IPS-11a (cell line): ENCODE results near the gene MOBP.
"Not testable (repeated sequence)": the region's sequence is repeated elsewhere in the genome, so short reads cannot be mapped to it uniquely, and the experiment has no call there.

ENCODE experiments used
- H3K4me3 ChIP-seq: one replicate; pipeline ENCODE4 v1.5.1; 2013; ENCODE audit warnings: low read depth, low read length, control low read depth

MOBP gene

GRCh38 chr3:39448506-39449233 lies 18.8 kb upstream of the MOBP start:
- H3K4me3 ChIP-seq = no peak overlapping the region

GRCh38 chr3:39449796-39450195 lies 17.7 kb upstream of the MOBP start:
- no peak overlapping the region for H3K4me3 ChIP-seq

GRCh38 chr3:39453134-39453533 lies 14.3 kb upstream of the MOBP start:
- no peak overlapping the region for H3K4me3 ChIP-seq

- not testable (repeated sequence) for H3K4me3 ChIP-seq
Observed at GRCh38 chr3:39453872-39454271, 13.6 kb upstream of the MOBP start.

GRCh38 chr3:39454591-39455217 lies 12.8 kb upstream of the MOBP start:
- H3K4me3 ChIP-seq = no peak overlapping the region

GRCh38 chr3:39456159-39456558 lies 11.3 kb upstream of the MOBP start:
- H3K4me3 ChIP-seq = no peak overlapping the region

GRCh38 chr3:39457361-39457760 lies 10.1 kb upstream of the MOBP start:
- H3K4me3 ChIP-seq = no peak overlapping the region

GRCh38 chr3:39458579-39458978 lies 8.9 kb upstream of the MOBP start:
- not testable (repeated sequence) for H3K4me3 ChIP-seq

- H3K4me3 ChIP-seq = no peak overlapping the region
Observed at GRCh38 chr3:39460677-39461076, 6.8 kb upstream of the MOBP start.

- no peak overlapping the region for H3K4me3 ChIP-seq
Observed at GRCh38 chr3:39463269-39463668, 4.2 kb upstream of the MOBP start.

GRCh38 chr3:39466988-39467387 lies 492 bp upstream of the MOBP start:
- no peak overlapping the region for H3K4me3 ChIP-seq

GRCh38 chr3:39468108-39468436 lies 592 bp downstream of the MOBP start:
- H3K4me3 ChIP-seq = no peak overlapping the region

- H3K4me3 ChIP-seq = no peak overlapping the region
Observed at GRCh38 chr3:39469258-39469657, 1.8 kb downstream of the MOBP start.

- H3K4me3 ChIP-seq = no peak overlapping the region
Observed at GRCh38 chr3:39469945-39470344, 2.5 kb downstream of the MOBP start.

- H3K4me3 ChIP-seq = no peak overlapping the region
Observed at GRCh38 chr3:39471652-39472051, 4.2 kb downstream of the MOBP start.

GRCh38 chr3:39473452-39474125 lies 6.1 kb downstream of the MOBP start:
- H3K4me3 ChIP-seq = no peak overlapping the region

- no peak overlapping the region for H3K4me3 ChIP-seq
Observed at GRCh38 chr3:39474126-39474515, 6.6 kb downstream of the MOBP start.

- no peak overlapping the region for H3K4me3 ChIP-seq
Observed at GRCh38 chr3:39476783-39477182, 9.3 kb downstream of the MOBP start.

GRCh38 chr3:39478226-39478625 lies 10.7 kb downstream of the MOBP start:
- H3K4me3 ChIP-seq = no peak overlapping the region

- no peak overlapping the region for H3K4me3 ChIP-seq
Observed at GRCh38 chr3:39479701-39480414, 12.4 kb downstream of the MOBP start.

- H3K4me3 ChIP-seq = no peak overlapping the region
Observed at GRCh38 chr3:39485547-39485946, 18.1 kb downstream of the MOBP start.

GRCh38 chr3:39491014-39491413 lies 23.5 kb downstream of the MOBP start:
- no peak overlapping the region for H3K4me3 ChIP-seq
